CD4-positive, alpha-beta T cell treated with Interleukin-17A for 4 hours (primary cell): ENCODE results near the gene SORD.
"Not testable (repeated sequence)": the region's sequence is repeated elsewhere in the genome, so short reads cannot be mapped to it uniquely, and the experiment has no call there.

Experiments used
- DNase-seq: peaks from one replicate; pipeline ENCODE4 v3.0.0-alpha.2; 2020; ENCODE audit warnings: mixed read lengths

SORD gene

DNA sequence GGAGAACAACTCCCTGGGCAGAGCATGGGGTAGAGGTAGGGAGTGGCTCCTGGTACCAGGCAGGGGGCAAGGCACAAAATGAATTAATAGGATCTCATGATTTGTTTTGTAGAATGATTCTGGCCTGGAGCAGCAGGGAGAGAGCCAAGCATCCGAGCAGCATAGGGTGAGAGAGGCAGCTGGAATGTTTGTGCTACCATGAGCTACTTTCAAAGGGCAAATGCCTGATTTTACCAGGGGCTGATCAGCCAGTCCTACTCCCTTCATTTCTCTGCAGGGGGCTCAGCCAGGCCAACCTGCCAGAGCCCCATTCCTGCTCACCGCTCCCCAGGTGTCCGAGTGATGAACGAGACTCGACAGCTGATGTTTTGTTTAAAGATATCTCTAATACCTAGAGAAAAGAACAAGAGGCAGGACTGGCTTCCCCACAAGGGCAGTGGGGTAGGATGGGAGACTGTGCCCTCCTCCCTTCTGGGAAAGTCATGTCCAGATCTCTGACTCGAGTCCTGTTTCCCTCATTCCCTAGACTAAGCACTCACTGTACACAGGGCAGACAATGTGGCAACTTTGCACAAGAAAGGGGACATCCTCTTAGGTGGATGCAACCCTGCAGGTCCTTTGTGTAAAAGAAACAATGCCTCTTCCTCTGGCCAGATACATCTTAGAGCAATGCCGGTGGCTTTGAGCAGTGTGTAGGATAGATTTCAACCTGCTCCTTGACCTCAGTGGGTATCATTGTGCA, 78.1 kb downstream of the SORD start:
- no peak for DNase-seq

DNA sequence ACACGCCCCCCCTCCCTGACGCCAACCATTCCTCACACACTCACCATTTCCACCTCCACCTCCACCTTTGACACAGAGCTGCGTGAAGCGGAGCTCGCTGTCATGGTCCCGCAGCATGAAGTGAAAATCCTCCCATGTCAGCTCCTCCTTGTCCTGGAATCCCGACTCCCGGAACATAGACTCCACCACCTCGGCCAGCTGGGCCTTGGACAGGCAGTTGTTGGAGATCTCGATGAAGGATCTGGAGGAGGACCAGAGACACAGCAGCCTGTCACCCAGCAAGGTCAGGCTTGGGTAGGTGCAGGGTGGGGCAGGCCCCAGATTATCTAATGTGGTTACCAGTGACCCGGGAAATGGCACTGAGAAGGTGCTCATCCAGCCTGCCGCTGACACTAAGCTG, 78.8 kb downstream of the SORD start:
- no peak for DNase-seq

GRCh38 chr15:45102226-45102625, 79.2 kb downstream of the SORD start:
- no peak for DNase-seq

GRCh38 chr15:45104170-45104569, 81.2 kb downstream of the SORD start:
- DNase-seq: not testable (repeated sequence)

GRCh38 chr15:45105586-45105985, 82.6 kb downstream of the SORD start:
- no peak for DNase-seq

DNA sequence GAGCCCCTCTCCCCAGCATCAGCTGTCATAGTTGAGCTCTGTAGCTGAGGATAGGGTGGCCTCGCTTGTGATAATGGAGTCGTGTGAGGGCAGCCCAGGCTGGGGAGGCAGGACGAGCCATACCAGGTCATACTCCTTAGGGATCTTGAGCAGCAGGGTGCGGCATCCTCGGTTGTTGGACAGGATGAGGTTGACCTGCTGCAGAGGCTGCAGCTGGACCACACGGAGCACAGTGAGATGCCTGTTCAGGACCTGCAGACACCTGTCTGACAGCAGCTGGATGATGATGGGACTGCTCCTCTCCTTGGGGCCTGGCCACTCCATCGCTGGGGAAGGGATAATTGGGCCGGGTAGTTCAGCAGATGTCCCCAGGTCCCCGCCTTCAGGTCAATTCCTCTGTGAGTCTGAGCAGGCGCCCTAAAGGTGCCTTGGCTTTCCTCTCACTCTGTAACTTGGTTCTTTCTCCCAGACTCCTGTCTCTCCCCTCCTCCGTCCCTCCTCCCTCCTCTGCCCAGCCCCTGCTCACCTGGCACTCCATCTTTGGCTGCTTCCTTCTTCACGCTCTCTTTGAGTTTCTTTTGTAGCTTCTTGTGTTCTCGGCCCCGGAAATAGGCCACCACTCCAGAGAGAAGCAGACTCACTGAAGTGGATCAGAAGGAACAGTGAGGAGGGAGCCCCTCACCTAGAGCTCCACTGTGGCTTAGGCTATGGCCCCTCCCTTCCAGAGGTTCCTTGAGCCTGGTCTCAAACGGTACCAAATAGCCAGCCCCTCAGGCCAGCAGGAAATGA, 83.2 kb downstream of the SORD start:
- no peak for DNase-seq

GRCh38 chr15:45107941-45108630, 85.1 kb downstream of the SORD start:
- no peak for DNase-seq

GRCh38 chr15:45110256-45110820, 87.3 kb downstream of the SORD start:
- DNase-seq: no peak

DNA sequence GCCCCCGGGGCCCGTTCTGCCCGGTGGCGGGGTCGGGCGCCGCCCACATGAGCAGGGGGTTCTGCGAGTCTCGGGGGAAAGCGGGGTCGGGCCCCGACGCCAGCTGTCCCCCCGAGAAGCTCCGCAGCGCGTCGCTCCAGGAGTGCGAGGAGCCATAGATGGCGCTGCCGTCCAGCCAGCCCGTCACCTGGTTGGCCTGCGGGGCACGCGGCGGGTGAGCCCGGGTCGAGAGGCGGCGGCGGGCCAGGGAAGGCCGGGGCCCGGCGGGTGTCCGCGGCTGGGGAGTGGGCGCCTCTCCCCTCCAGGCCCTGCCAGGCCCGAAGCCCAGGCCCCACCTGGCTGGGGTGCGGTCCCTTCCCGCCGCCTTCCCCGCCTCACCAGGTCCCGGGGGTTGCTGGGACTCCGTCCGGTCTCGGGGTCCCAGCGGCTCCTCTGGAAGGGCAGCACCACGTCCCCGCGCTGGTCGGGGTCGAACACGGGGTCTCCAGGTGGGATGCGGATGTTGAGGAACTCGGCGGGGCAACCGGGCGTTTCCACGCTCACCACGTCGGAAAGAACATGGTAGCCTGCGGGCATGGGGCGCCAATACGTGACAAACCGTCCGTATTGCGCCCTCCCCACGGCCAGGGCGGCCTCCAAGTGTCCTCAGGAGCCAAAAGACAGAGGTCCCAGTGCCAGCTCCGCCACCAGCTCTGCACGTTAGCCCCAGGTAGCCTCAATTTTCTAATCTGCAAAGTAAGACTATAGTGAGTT, 88.6 kb downstream of the SORD start:
- no peak for DNase-seq

DNA sequence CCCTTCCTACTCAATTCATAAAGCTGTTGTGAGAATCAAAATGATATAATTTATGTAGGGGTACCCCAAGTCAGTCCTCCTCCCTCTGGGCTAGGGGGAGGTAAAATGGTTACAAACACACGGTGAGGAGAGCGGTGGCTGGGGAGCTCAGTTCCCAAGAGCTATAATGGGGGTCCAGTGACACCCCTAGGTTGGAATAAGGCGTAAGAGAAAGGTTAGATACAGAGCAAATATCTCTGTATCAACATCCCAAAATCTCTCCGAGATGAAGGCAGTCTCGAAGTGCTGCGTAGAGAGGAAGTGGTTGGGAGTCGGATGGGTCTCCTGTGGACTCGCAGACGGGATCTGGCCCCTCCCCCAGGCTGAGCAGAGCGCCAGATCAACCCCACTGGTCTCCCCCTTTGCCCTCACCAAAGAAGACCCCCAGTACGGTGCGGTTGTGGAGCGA, 89.2 kb downstream of the SORD start:
- no peak for DNase-seq

DNA sequence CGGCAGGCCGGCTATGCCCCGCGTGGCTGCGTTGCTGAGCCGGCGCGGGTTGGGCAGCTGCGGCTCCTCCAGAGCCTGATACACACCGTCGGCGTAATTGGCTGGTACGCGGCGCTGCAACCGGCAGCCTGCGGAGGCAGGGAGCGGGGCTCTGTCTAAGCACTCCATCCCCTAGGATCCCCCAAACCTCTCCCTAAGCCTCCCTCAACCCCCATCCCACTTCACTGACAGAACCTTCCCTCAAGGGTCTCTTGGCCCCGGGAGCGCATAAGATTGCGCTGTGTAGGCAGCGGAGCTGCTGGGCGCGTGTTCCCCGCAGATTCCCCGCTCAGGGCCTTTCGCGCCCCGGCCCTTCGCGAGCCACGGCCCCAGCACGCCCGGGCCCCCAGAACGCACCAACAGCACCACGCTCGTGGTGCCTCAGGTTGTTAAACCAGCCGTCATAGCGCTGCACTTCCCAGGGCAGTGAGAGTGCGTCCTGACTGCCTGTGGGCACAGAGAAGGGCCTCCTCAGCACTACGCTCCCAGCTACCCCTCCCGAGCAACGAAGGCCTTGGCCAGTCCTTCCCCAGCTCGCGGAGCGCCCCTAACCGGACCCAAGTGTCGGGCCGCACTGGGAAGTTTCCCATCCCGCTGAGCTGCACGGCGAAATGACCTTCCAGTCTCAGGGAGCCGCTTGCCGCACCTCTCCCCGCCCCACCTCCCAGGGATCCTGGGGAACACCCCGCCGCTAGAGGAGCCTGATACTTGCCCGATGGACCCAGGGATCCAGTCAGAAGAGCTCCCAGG, 89.8 kb downstream of the SORD start:
- no peak for DNase-seq

GRCh38 chr15:45113380-45113990, 90.5 kb downstream of the SORD start:
- no peak for DNase-seq

GRCh38 chr15:45114076-45114750, 91.2 kb downstream of the SORD start, which contains the start of the genes DUOX2 and DUOXA2:
DUOX2 (minus strand) TSS chr15:45114172; CDS start chr15:45113411, 761 bp downstream.
DUOXA2 (plus strand) TSS chr15:45114326; CDS start chr15:45114606, 280 bp downstream.
- DNase-seq: no peak

GRCh38 chr15:45114751-45115085, 91.7 kb downstream of the SORD start:
- no peak for DNase-seq

DNA sequence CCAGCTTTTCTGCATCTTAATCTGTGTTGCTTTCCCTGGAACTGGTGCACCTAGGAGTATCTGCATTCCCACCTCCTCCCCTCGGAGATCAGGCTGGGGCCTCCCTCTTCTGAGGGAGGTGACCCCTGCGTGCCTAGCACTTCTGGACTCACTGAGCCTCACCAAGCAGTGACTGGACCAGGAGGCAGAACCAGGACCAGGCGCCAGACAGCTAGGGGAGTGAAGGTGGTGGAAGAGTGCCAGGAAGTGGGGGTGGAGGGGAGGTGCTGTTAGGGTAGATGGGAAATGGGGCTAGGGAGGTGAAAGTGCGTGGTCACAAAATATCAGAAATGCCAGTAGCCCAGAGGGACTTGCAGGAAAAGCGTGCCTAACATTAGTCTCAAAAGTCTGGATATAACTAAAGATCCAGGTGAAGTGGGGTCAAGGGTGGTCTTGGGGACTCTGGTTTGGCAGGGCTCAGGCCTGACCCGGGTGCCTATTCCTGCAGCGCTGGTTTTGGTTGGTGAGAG, 92.4 kb downstream of the SORD start:
- DNase-seq: no peak

- no peak for DNase-seq
Observed at GRCh38 chr15:45116006-45116481, 93.0 kb downstream of the SORD start.

DNA sequence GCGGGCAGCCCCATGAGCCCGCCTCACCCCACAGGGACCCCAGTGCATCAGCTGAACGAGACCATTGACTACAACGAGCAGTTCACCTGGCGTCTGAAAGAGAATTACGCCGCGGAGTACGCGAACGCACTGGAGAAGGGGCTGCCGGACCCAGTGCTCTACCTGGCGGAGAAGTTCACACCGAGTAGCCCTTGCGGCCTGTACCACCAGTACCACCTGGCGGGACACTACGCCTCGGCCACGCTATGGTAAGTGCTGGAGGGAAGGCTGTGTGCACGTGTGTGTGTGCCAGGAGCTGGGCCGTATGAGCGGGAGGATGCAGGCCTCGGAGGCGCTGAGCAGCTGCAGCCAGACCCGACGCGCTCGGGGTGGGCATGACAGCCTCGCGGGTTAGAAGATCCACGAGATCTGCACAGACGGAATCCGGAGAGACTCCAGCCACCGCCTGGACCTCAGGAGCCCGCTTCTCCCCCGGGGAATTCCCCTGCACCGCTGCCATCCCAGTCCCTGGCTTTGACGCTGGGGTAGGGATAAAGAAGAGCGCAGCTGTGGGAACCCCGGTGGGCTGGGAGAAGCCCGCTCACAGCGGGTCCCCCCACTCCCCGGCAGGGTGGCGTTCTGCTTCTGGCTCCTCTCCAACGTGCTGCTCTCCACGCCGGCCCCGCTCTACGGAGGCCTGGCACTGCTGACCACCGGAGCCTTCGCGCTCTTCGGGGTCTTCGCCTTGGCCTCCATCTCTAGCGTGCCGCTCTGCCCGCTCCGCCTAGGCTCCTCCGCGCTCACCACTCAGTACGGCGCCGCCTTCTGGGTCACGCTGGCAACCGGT, 93.7 kb downstream of the SORD start:
- DNase-seq: peak; percentile 29

DNA sequence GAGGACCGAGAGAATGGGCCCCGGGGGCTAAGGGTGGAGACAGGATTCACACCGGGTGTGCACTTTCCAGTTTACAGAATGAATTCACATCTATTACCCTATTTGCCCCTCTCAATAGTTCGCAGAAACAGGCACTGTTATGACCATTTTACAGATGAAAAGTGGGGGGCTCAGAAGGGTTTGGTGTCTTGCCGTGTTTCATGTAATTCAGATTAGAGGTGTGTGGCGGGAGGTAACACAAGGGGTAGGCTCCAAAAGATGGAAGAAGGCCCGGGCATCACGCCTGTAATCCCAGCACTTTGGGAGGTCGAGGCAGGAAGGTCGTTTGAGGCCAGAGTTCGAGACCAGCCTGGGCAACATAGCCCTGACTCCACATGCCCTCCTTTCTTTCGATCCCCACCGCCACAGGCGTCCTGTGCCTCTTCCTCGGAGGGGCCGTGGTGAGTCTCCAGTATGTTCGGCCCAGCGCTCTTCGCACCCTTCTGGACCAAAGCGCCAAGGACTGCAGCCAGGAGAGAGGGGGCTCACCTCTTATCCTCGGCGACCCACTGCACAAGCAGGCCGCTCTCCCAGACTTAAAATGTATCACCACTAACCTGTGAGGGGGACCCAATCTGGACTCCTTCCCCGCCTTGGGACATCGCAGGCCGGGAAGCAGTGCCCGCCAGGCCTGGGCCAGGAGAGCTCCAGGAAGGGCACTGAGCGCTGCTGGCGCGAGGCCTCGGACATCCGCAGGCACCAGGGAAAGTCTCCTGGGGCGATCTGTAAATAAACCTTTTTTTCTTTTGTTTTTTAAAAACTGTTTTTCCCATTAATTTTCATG, 94.5 kb downstream of the SORD start:
- DNase-seq: no peak
